Activated B cell treated with CpG ODN at 0.5 μM for 24 hours (primary cell): ENCODE measurements around the gene LGR6. TPM values are rescaled to one million over a fixed set of nuclear protein-coding genes. Genes with fewer than 3 reads are reported as not detected.

Source experiments
- ATAC-seq: fragments of 200-7000 bp; cut with Tn5 transposase; one replicate; pipeline ENCODE4 v1.10.0; 2021; ENCODE audit warnings: low read depth, mild to moderate bottlenecking, moderate library complexity
- CTCF ChIA-PET: fragments of 350-600 bp; sonication (Branson Sonifier 250); formaldehyde crosslinking; loops from one replicate; lab custom pipeline; 2021; ENCODE audit warnings: antibody characterized with exemption; lab: Charles Lee
- POLR2A ChIA-PET: fragments of 350-600 bp; sonication (Branson Sonifier 250); formaldehyde crosslinking; loops from one replicate; lab custom pipeline; 2021; ENCODE audit warnings: antibody characterized with exemption; lab: Charles Lee
- DNase-seq: peaks from one replicate; pipeline ENCODE4 v3.0.0; 2022
- H3K27ac Mint-ChIP-seq: one replicate; pipeline ENCODE4 v1.8.0; 2020; ENCODE audit warnings: mixed read lengths
- H3K27me3 Mint-ChIP-seq: one replicate; pipeline ENCODE4 v1.8.0; 2021; ENCODE audit warnings: mixed read lengths
- H3K36me3 Mint-ChIP-seq: one replicate; pipeline ENCODE4 v1.8.0; 2021; ENCODE audit warnings: low read depth, mixed read lengths
- H3K4me1 Mint-ChIP-seq: one replicate; pipeline ENCODE4 v1.8.0; 2021; ENCODE audit warnings: mixed read lengths
- H3K4me3 Mint-ChIP-seq: one replicate; pipeline ENCODE4 v1.8.0; 2020; ENCODE audit warnings: mild to moderate bottlenecking, mixed read lengths
- H3K9me3 Mint-ChIP-seq: one replicate; pipeline ENCODE4 v1.8.0; 2020; ENCODE audit warnings: mixed read lengths
- intact Hi-C: fragments of 100-400 bp; cut with micrococcal nuclease; formaldehyde crosslinking; loops from one replicate; pipeline ENCODE4 v1.15.1; 2024
- total RNA-seq: library from RNA; stranded (reverse); gene quantifications from 2 replicates; pipeline ENCODE4 v1.2.3, GENCODE V29; 2022
- TF ChIP-seq, protein P1 (sequence below): fragments of 200-600 bp; IDR thresholded peaks from one replicate; pipeline ENCODE4 v1.8.0; 2022; ENCODE audit warnings: antibody characterized with exemption, mild to moderate bottlenecking

LGR6 gene
- total RNA-seq, 1 donor from 2014 or later = not detected

DNA sequence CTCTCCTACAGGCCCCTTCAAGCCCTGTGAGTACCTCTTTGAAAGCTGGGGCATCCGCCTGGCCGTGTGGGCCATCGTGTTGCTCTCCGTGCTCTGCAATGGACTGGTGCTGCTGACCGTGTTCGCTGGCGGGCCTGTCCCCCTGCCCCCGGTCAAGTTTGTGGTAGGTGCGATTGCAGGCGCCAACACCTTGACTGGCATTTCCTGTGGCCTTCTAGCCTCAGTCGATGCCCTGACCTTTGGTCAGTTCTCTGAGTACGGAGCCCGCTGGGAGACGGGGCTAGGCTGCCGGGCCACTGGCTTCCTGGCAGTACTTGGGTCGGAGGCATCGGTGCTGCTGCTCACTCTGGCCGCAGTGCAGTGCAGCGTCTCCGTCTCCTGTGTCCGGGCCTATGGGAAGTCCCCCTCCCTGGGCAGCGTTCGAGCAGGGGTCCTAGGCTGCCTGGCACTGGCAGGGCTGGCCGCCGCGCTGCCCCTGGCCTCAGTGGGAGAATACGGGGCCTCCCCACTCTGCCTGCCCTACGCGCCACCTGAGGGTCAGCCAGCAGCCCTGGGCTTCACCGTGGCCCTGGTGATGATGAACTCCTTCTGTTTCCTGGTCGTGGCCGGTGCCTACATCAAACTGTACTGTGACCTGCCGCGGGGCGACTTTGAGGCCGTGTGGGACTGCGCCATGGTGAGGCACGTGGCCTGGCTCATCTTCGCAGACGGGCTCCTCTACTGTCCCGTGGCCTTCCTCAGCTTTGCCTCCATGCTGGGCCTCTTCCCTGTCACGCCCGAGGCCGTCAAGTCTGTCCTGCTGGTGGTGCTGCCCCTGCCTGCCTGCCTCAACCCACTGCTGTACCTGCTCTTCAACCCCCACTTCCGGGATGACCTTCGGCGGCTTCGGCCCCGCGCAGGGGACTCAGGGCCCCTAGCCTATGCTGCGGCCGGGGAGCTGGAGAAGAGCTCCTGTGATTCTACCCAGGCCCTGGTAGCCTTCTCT is 124.6 kb downstream of the LGR6 start:
- Mint-ChIP-seq H3K9me3 (no peaks in the 10 kb centered on the region), H3K36me3 (no peaks in the 10 kb centered on the region), H3K4me1 (no peaks in the 10 kb centered on the region), H3K27ac (no peak overlapping the region), H3K27me3 (peaks cover 8% of the 10 kb centered on the region), H3K4me3 (no peak overlapping the region)
- TF ChIP-seq, protein P1, sequence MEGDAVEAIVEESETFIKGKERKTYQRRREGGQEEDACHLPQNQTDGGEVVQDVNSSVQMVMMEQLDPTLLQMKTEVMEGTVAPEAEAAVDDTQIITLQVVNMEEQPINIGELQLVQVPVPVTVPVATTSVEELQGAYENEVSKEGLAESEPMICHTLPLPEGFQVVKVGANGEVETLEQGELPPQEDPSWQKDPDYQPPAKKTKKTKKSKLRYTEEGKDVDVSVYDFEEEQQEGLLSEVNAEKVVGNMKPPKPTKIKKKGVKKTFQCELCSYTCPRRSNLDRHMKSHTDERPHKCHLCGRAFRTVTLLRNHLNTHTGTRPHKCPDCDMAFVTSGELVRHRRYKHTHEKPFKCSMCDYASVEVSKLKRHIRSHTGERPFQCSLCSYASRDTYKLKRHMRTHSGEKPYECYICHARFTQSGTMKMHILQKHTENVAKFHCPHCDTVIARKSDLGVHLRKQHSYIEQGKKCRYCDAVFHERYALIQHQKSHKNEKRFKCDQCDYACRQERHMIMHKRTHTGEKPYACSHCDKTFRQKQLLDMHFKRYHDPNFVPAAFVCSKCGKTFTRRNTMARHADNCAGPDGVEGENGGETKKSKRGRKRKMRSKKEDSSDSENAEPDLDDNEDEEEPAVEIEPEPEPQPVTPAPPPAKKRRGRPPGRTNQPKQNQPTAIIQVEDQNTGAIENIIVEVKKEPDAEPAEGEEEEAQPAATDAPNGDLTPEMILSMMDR = no peak
- ChIA-PET POLR2A (no interaction called here), CTCF (interaction anchor here (0.7 to 3.1 kb wide), 3 partner anchors 125 to 401 kb away, joined by 7 to 40 read pairs (median 29); partner anchors contain the start of gene LGR6)
- DNase-seq (no peak), ATAC-seq (no peak)
- intact Hi-C loops = loop anchor here (5.0 kb wide), 1 partner anchor 311 kb away; no protein-coding TSS in a partner anchor

DNA sequence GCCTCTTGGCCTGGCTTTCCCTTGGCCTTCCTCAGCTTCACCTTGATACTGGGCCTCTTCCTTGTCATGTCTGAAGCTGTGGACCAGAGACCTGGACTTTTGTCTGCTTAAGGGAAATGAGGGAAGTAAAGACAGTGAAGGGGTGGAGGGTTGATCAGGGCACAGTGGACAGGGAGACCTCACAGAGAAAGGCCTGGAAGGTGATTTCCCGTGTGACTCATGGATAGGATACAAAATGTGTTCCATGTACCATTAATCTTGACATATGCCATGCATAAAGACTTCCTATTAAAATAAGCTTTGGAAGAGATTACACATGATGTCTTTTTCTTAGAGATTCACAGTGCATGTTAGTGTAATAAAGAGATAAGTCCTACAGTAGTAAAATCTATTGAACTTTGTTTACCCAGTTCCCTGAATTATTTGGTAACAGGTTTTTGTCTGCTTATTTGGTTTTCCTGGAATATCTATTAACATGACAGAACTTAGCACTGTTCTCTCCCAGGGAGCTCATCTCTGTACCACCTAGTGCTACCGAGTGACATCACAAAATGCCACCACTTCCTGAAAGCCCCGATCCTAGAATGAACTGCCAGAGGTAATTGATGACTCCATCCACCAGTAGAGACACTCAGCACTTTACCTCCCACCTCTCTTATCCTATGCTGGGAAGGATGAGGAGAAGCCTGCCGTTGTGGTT is 125.9 kb downstream of the LGR6 start:
- ChIA-PET CTCF (interaction anchor here (2.8 kb wide), 1 partner anchor 127 kb away, joined by 13 read pairs; the partner anchor contains the start of gene LGR6), POLR2A (no interaction called here)
- ATAC-seq (no peak), DNase-seq (no peak)
- TF ChIP-seq, protein P1 = no peak
- Mint-ChIP-seq H3K4me3 (no peak overlapping the region), H3K27me3 (peaks cover 3% of the 10 kb centered on the region), H3K4me1 (no peaks in the 10 kb centered on the region), H3K27ac (no peak overlapping the region), H3K36me3 (no peaks in the 10 kb centered on the region), H3K9me3 (no peaks in the 10 kb centered on the region)
- intact Hi-C loops = loop anchor here (5.0 kb wide), 1 partner anchor 312 kb away; no protein-coding TSS in a partner anchor

DNA sequence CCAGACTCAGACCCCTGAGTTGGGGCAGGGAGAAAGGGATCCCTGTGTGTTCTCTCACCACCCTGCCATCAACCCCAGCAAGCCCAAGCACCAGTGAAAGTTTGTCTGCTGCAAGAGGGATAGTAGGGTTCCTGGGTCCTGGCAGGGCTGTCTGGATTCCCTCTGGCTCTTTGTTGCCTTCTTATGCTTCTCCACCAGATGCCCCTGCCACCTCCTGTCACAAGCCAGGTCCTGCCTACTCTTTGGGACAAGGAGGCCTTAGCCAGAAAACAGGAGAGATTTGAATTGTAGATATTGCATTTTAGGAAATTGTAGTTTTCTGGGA is 126.4 kb downstream of the LGR6 start:
- TF ChIP-seq, protein P1 = no peak
- intact Hi-C loops = no loop called here
- ATAC-seq (no peak), DNase-seq (no peak)
- CTCF ChIA-PET = interaction anchor here (2.8 kb wide), 1 partner anchor 127 kb away, joined by 13 read pairs; the partner anchor contains the start of gene LGR6
- H3K9me3 Mint-ChIP-seq = no peaks in the 10 kb centered on the region
- H3K36me3 Mint-ChIP-seq = no peaks in the 10 kb centered on the region
- POLR2A ChIA-PET = no interaction called here
- peaks cover 3% of the 10 kb centered on the region for H3K27me3 Mint-ChIP-seq
- H3K4me3 Mint-ChIP-seq = no peak overlapping the region
- no peak overlapping the region for H3K27ac Mint-ChIP-seq
- H3K4me1 Mint-ChIP-seq = no peaks in the 10 kb centered on the region

DNA sequence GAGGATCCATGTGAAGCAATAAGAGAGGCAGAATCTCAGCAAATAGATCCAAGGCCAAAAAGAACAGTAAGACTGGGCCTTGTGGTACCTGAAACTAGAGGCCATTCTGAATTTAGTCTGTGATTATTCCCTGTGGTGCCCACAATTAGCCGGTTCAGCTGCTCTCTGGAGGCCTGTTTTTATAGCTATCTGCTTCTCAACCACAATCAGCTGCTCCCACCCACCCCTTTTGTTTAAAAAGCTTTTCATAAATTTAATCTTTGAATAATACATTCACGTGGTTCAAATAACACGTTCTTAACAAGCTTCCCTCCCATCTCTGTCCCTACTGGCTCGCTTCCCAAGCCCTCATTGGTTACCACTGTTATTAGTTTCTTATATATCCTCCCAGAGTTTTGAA is 130.1 kb downstream of the LGR6 start:
- intact Hi-C loops = no loop called here
- Mint-ChIP-seq H3K4me3 (no peak overlapping the region), H3K36me3 (no peaks in the 10 kb centered on the region), H3K9me3 (no peaks in the 10 kb centered on the region), H3K27me3 (no peaks in the 10 kb centered on the region), H3K4me1 (no peaks in the 10 kb centered on the region), H3K27ac (no peak overlapping the region)
- ChIA-PET POLR2A (interaction anchor here (0.7 kb wide), 1 partner anchor 110 kb away, joined by 3 read pairs; no protein-coding TSS in a partner anchor), CTCF (interaction anchor here (1.0 kb wide), 1 partner anchor 169 kb away, joined by 3 read pairs; no protein-coding TSS in a partner anchor)
- ATAC-seq (no peak), DNase-seq (no peak)
- TF ChIP-seq, protein P1 = no peak
